OCI-LY7 (cell line): ENCODE measurements around the gene PEX11G.

Experiments used
- CTCF ChIP-seq: fragments of 200-600 bp; sonication (generic); conservative IDR thresholded peaks from 2 replicates; pipeline ENCODE4 v1.5.1; 2014; ENCODE audit warnings: mild to moderate bottlenecking, antibody characterized with exemption, low read length, moderate library complexity, mixed read lengths
- EZH2phosphoT487 ChIP-seq: fragments of 200-600 bp; sonication (generic); IDR thresholded peaks from 2 replicates; pipeline ENCODE4 v1.6.1; 2018; ENCODE audit warnings: low read depth, borderline replicate concordance, mild to moderate bottlenecking, mixed run types, antibody characterized with exemption, low read length, moderate library complexity, mixed read lengths

DNA sequence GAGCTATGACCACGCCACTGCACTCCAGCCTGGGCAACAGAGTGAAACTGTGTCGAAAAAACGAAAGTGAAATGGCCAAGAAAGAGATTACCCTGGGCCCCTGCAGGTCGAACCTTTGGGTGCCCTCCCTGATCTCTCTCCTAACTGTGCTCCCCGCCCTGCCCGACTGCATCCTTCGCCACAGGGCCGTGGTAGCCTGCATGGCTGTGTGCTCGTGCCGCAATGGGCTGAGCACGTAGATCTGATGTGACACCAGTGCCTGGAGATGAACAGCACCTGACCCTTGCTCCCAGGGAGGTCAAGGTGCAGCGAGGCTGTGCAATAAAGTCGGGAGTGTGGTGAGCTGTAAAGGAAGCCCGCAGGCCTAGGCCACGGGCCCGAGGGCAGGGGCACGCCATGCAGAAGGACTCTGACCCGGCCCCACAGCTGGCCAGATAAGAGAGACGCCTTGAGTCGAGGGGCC is 60.2 kb downstream of the PEX11G start:
- TF ChIP-seq CTCF: no peak
- no peak for TF ChIP-seq EZH2phosphoT487
